Measurements from ENCODE around the gene WWOX. TPM values are rescaled to one million over a fixed set of nuclear protein-coding genes. Genes with fewer than 3 reads are reported as not detected.
A peak's percentile ranks its signal among the peaks of the same experiment; 100 is the strongest.

Gene WWOX
- total RNA-seq, 6 experiments from 2014 or later = 13.0 to 24.3 (median 16.5) TPM

- H3K27ac ChIP-seq = no peak overlapping the region
- no peak for ATAC-seq
- no peaks in the 10 kb centered on the region for H3K36me3 ChIP-seq
- intact Hi-C loops (cut with DNase I) = no loop called here
- no peak for DNase-seq
- H3K9me3 ChIP-seq = no peaks in the 10 kb centered on the region
- WGBS (ENCODE audit: insufficient coverage, low coverage, low lambda C conversion rate, missing lambda C conversion rate) = 84% methylated on average over 4 of the region's 7 CpGs
- H3K4me1 ChIP-seq = no peaks in the 10 kb centered on the region
- H3K27me3 ChIP-seq = no peaks in the 10 kb centered on the region
- no peak overlapping the region for H3K4me3 ChIP-seq
- TF ChIP-seq CTCF (IDR thresholded peaks at IDR 0.05) (no peak), POLR2A (IDR thresholded peaks at IDR 0.05) (no peak)
Measured at GRCh38 chr16:78929841-78930240, 830.4 kb downstream of the WWOX start.

- DNase-seq (peak in 1 of 3 donors; percentile 28), ATAC-seq (peak in 2 of 4 donors; percentile 44 to 54)
- intact Hi-C loops (cut with DNase I) = no loop called here
- TF ChIP-seq CTCF (IDR thresholded peaks at IDR 0.05) = no peak
- TF ChIP-seq POLR2A (IDR thresholded peaks at IDR 0.05) = no peak
- Histone ChIP-seq H3K9me3 (no peaks in the 10 kb centered on the region), H3K36me3 (no peaks in the 10 kb centered on the region), H3K27me3 (no peaks in the 10 kb centered on the region), H3K4me3 (no peak overlapping the region), H3K27ac (no peak overlapping the region), H3K4me1 (no peaks in the 10 kb centered on the region)
- WGBS (ENCODE audit: insufficient coverage, low coverage, low lambda C conversion rate, missing lambda C conversion rate) = 49% methylated on average over 4 of the region's 4 CpGs
Measured at GRCh38 chr16:78930561-78930960, 831.1 kb downstream of the WWOX start.

GRCh38 chr16:78931267-78931666, 831.8 kb downstream of the WWOX start:
- TF ChIP-seq POLR2A (IDR thresholded peaks at IDR 0.05) (no peak), CTCF (IDR thresholded peaks at IDR 0.05) (no peak)
- no peaks in the 10 kb centered on the region for H3K9me3 ChIP-seq
- ATAC-seq (no peak), DNase-seq (no peak)
- H3K36me3 ChIP-seq = no peaks in the 10 kb centered on the region
- H3K27ac ChIP-seq = no peak overlapping the region
- 76% methylated on average over 2 of the region's 2 CpGs for WGBS (ENCODE audit: insufficient coverage, low coverage, low lambda C conversion rate, missing lambda C conversion rate)
- H3K4me1 ChIP-seq = peaks cover 0 to 7% (median 0%) of the 10 kb centered on the region in 4 donors
- H3K4me3 ChIP-seq = no peak overlapping the region
- intact Hi-C loops (cut with DNase I) = no loop called here
- no peaks in the 10 kb centered on the region for H3K27me3 ChIP-seq

GRCh38 chr16:78931678-78932077, 832.2 kb downstream of the WWOX start:
- H3K4me1 ChIP-seq = peaks cover 0 to 10% (median 0%) of the 10 kb centered on the region in 4 donors
- ATAC-seq (no peak), DNase-seq (no peak)
- H3K27me3 ChIP-seq = no peaks in the 10 kb centered on the region
- no peak overlapping the region for H3K4me3 ChIP-seq
- no peaks in the 10 kb centered on the region for H3K36me3 ChIP-seq
- WGBS (ENCODE audit: insufficient coverage, low coverage, low lambda C conversion rate, missing lambda C conversion rate) = 96% methylated on average over 3 of the region's 4 CpGs
- TF ChIP-seq POLR2A (IDR thresholded peaks at IDR 0.05) (no peak), CTCF (IDR thresholded peaks at IDR 0.05) (no peak)
- intact Hi-C loops (cut with DNase I) = no loop called here
- no peaks in the 10 kb centered on the region for H3K9me3 ChIP-seq
- H3K27ac ChIP-seq = no peak overlapping the region

Measured in right lobe of liver (tissue), 6 donors.